ENCODE data around the gene NXPH4.

NXPH4 gene

GRCh38 chr12:57227315-57228115, 10.9 kb downstream of the NXPH4 start:
- DNase-seq (ENCODE audit: low spot score in 2 of 2) (no peak), ATAC-seq (replicated peaks; ENCODE audit: extremely low read depth, poor library complexity, severe bottlenecking) (no peak)
- Mint-ChIP-seq H3K27ac (ENCODE audit: low read depth) (no peak overlapping the region), H3K27me3 (peaks cover 54% of the 10 kb centered on the region), H3K4me1 (peaks cover 51% of the 10 kb centered on the region), H3K4me3 (no peak overlapping the region), H3K36me3 (ENCODE audit: insufficient read depth) (peaks cover 24% of the 10 kb centered on the region), H3K9me3 (no peaks in the 10 kb centered on the region)

DNA sequence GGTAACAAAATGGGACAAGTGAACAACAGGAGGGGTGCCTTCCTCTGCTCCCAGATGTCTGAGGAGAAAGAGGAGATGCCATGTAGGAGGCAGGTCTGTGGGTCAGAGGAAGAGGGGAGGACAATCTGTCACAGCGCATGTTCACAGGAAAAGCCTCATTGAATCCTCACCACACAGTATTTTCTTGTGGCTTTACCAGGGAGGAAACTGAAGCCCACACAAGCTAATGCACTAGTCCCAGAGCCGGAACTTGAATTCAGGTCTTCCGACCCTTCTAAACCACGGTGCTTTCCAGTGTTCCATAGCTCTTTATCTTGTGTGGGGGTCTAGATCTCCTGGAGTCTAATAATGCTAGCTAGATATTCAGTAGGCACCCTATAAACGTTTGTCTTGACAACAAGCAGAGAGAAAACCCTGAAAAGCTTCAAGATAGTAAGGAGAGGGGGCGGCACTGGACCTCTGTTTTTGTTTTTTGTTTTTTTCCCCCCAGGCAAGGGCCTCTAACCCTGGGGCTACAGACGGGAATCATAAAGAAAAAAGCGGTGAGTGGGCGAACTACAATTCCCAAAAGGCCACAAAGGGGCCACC, 12.5 kb downstream of the NXPH4 start:
- Mint-ChIP-seq H3K4me3 (peak overlapping the region; percentile 95), H3K27ac (ENCODE audit: low read depth) (peak overlapping the region; percentile 86), H3K27me3 (peaks cover 38% of the 10 kb centered on the region), H3K36me3 (ENCODE audit: insufficient read depth) (peaks cover 16% of the 10 kb centered on the region), H3K9me3 (no peaks in the 10 kb centered on the region), H3K4me1 (peaks cover 35% of the 10 kb centered on the region)
- DNase-seq (ENCODE audit: low spot score in 2 of 2) (no peak), ATAC-seq (replicated peaks; ENCODE audit: extremely low read depth, poor library complexity, severe bottlenecking) (peak; percentile 34)

- Mint-ChIP-seq H3K9me3 (no peaks in the 10 kb centered on the region), H3K4me1 (peaks cover 35% of the 10 kb centered on the region), H3K27me3 (peaks cover 32% of the 10 kb centered on the region), H3K4me3 (peak within 1 kb of the TSS; percentile 95), H3K36me3 (ENCODE audit: insufficient read depth) (peaks cover 16% of the 10 kb centered on the region), H3K27ac (ENCODE audit: low read depth) (peak within 1 kb of the TSS; percentile 86)
- peak; percentile 63 for ATAC-seq (replicated peaks; ENCODE audit: extremely low read depth, poor library complexity, severe bottlenecking)
- DNase-seq (ENCODE audit: low spot score in 2 of 2), result peak; percentile 74 to 78
These were observed 13.2 kb downstream of the NXPH4 start, which contains the start of gene SHMT2 for GRCh38 chr12:57229634-57230380. Gene SHMT2, plus strand, starts transcription at chr12:57229711. Its CDS starts 68 bp downstream, at chr12:57229779.

DNA sequence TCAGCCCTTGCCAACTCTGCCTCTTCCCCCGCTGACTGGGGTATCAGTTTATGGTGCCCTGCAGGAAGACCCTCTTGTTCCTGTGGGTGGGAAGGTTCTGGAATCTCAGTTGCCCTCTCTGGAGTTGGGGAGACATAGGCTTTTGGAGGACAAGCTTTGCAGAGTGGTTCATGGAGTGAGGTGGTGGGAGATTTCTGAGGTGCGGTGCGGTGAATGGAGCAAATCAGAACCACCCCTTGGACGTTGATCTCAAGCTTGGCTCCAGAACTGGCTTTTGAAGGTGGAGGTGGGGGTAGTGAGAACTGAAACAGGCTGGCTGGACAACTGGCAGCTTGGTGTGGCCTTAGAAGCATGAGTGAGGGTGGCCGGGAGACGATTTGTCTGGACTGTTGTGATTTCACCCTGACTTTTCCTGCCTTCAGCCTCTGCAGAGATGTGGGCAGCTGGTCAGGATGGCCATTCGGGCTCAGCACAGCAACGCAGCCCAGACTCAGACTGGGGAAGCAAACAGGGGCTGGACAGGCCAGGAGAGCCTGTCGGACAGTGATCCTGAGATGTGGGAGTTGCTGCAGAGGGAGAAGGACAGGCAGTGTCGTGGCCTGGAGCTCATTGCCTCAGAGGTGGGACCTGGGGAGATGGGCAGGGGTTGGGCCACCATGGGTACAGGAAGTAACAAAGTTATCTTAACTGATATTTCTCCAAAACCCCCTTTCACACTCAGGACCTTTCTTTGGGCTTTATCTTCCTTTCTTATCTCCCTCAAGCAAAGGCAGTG, 14.0 kb downstream of the NXPH4 start:
- peak overlapping the region; percentile 86 for H3K27ac Mint-ChIP-seq (ENCODE audit: low read depth)
- ATAC-seq (replicated peaks; ENCODE audit: extremely low read depth, poor library complexity, severe bottlenecking) (no peak), DNase-seq (ENCODE audit: low spot score in 2 of 2) (no peak)
- H3K27me3 Mint-ChIP-seq, result peaks cover 27% of the 10 kb centered on the region
- peaks cover 35% of the 10 kb centered on the region for H3K4me1 Mint-ChIP-seq
- H3K36me3 Mint-ChIP-seq (ENCODE audit: insufficient read depth), result peaks cover 16% of the 10 kb centered on the region
- H3K9me3 Mint-ChIP-seq, result no peaks in the 10 kb centered on the region
- H3K4me3 Mint-ChIP-seq, result peak overlapping the region; percentile 95

DNA sequence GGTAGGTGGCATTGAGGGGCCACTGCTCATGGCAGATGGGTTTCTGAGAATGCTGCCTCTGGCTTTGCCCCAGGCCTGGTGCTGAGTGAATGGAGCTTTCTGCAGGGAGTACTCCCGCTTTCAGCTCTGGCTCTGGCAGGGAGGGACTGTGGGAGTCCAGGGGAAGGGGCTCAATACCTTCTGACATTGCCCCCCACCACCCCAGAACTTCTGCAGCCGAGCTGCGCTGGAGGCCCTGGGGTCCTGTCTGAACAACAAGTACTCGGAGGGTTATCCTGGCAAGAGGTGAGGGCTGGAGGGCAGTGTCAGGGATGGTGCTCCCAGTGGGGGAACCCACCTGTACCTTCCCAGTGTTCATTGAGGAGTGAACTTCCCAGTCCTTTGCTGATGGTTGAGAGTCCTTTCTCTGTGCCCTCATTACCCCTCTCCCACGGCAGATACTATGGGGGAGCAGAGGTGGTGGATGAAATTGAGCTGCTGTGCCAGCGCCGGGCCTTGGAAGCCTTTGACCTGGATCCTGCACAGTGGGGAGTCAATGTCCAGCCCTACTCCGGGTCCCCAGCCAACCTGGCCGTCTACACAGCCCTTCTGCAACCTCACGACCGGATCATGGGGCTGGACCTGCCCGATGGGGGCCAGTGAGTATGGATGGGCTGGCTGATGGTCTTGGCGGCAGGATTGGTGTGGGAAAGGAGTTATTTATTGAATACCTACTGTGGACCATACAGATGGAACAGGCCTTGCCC, 14.9 kb downstream of the NXPH4 start:
- no peaks in the 10 kb centered on the region for H3K9me3 Mint-ChIP-seq
- H3K36me3 Mint-ChIP-seq (ENCODE audit: insufficient read depth), result peaks cover 18% of the 10 kb centered on the region
- H3K4me3 Mint-ChIP-seq, result peak overlapping the region; percentile 95
- ATAC-seq (replicated peaks; ENCODE audit: extremely low read depth, poor library complexity, severe bottlenecking) (no peak), DNase-seq (ENCODE audit: low spot score in 2 of 2) (no peak)
- H3K27ac Mint-ChIP-seq (ENCODE audit: low read depth), result no peak overlapping the region
- peaks cover 27% of the 10 kb centered on the region for H3K27me3 Mint-ChIP-seq
- H3K4me1 Mint-ChIP-seq, result peaks cover 32% of the 10 kb centered on the region

GRCh38 chr12:57232156-57232756, 15.7 kb downstream of the NXPH4 start:
- Mint-ChIP-seq H3K9me3 (no peaks in the 10 kb centered on the region), H3K27me3 (peaks cover 27% of the 10 kb centered on the region), H3K4me1 (peaks cover 37% of the 10 kb centered on the region), H3K27ac (ENCODE audit: low read depth) (no peak overlapping the region), H3K36me3 (ENCODE audit: insufficient read depth) (peaks cover 20% of the 10 kb centered on the region), H3K4me3 (no peak overlapping the region)
- DNase-seq (ENCODE audit: low spot score in 2 of 2) (no peak), ATAC-seq (replicated peaks; ENCODE audit: extremely low read depth, poor library complexity, severe bottlenecking) (no peak)

DNA sequence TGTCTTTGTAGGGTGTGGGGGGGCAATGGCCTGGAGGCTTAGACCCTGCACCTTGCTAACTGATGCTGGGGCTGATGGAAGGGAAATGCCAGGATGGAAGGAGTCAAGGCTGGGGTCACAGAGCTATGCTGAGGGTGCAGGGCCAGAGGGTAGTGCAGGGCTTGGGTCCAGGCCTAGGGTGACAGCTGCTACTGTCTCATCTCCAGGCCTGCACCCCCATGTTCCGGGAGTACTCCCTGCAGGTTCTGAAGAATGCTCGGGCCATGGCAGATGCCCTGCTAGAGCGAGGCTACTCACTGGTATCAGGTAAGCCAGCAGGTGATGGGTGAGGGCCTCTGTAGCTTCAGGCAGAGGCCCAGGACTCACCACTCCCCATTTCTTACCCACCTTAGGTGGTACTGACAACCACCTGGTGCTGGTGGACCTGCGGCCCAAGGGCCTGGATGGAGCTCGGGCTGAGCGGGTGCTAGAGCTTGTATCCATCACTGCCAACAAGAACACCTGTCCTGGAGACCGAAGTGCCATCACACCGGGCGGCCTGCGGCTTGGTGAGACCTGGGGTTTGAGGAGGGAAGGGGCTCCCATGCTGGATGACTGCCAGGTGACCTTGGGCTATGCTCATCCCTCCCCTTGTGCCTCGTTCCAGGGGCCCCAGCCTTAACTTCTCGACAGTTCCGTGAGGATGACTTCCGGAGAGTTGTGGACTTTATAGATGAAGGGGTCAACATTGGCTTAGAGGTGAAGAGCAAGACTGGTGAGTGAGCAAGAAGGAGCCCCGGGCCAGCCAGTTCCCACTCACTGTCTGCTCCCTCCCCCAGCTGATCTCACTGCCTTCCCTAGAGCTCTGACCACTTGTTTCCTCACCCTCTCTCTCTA, 17.0 kb downstream of the NXPH4 start:
- no peak for DNase-seq (ENCODE audit: low spot score in 2 of 2)
- Mint-ChIP-seq H3K36me3 (ENCODE audit: insufficient read depth) (peaks cover 21% of the 10 kb centered on the region), H3K9me3 (no peaks in the 10 kb centered on the region), H3K27me3 (peaks cover 32% of the 10 kb centered on the region), H3K4me3 (no peak overlapping the region), H3K27ac (ENCODE audit: low read depth) (no peak overlapping the region), H3K4me1 (peaks cover 49% of the 10 kb centered on the region)
- no peak for ATAC-seq (replicated peaks; ENCODE audit: extremely low read depth, poor library complexity, severe bottlenecking)

DNA sequence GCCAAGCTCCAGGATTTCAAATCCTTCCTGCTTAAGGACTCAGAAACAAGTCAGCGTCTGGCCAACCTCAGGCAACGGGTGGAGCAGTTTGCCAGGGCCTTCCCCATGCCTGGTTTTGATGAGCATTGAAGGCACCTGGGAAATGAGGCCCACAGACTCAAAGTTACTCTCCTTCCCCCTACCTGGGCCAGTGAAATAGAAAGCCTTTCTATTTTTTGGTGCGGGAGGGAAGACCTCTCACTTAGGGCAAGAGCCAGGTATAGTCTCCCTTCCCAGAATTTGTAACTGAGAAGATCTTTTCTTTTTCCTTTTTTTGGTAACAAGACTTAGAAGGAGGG, 17.6 kb downstream of the NXPH4 start:
- ATAC-seq (replicated peaks; ENCODE audit: extremely low read depth, poor library complexity, severe bottlenecking), result no peak
- Mint-ChIP-seq H3K27me3 (peaks cover 38% of the 10 kb centered on the region), H3K36me3 (ENCODE audit: insufficient read depth) (peaks cover 21% of the 10 kb centered on the region), H3K4me1 (peaks cover 49% of the 10 kb centered on the region), H3K27ac (ENCODE audit: low read depth) (no peak overlapping the region), H3K4me3 (no peak overlapping the region), H3K9me3 (no peaks in the 10 kb centered on the region)
- DNase-seq (ENCODE audit: low spot score in 2 of 2), result no peak

DNA sequence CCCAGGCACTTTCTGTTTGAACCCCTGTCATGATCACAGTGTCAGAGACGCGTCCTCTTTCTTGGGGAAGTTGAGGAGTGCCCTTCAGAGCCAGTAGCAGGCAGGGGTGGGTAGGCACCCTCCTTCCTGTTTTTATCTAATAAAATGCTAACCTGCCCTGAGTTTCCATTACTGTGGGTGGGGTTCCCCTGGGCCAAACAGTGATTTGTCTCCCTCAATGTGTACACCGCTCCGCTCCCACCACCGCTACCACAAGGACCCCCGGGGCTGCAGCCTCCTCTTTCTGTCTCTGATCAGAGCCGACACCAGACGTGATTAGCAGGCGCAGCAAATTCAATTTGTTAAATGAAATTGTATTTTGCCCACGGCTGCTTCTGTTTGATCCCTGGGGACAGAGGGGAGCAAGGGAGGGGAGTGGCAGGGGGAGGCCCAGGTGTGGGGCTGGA, 18.0 kb downstream of the NXPH4 start:
- no peak overlapping the region for H3K4me3 Mint-ChIP-seq
- H3K4me1 Mint-ChIP-seq, result peaks cover 49% of the 10 kb centered on the region
- no peak for DNase-seq (ENCODE audit: low spot score in 2 of 2)
- H3K36me3 Mint-ChIP-seq (ENCODE audit: insufficient read depth), result peaks cover 22% of the 10 kb centered on the region
- no peak overlapping the region for H3K27ac Mint-ChIP-seq (ENCODE audit: low read depth)
- ATAC-seq (replicated peaks; ENCODE audit: extremely low read depth, poor library complexity, severe bottlenecking), result no peak
- peaks cover 40% of the 10 kb centered on the region for H3K27me3 Mint-ChIP-seq
- H3K9me3 Mint-ChIP-seq, result no peaks in the 10 kb centered on the region

DNA sequence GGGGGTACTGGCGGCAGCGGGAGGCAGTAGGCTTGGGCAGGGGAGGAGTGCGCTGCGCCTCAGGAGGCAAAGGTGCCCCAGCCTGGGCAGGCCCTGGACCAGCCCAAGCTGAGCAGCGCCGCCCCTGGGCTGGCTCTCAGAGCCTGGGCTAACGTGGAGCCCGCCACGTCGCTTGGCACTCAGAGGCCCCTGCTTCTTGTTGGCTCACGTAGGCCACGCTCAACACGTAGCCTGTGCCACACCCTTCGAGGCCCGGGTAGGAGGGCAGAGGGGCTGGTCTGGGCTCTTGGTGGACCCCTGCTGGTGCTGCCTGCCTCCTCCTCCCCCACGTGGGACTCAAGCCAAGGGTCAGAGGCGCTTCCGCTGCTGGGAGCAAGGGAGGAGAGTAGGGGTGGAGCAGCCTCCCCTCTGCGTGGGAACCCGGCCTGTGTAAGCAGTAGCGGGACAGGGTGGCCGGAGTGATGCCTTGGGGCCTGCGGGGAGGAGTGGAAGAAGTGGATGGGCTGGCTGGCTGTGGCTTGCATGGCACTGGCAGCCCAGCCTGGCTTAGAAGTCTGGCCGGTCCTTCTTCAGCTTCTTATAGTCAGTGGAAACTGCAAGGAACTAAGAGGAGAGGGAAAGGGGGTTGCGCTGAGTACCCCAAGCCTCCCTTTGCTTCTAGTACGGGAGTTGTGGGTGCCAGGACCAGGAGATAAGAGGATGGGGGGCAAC, 18.6 kb downstream of the NXPH4 start:
- Mint-ChIP-seq H3K4me3 (no peak overlapping the region), H3K27me3 (peaks cover 44% of the 10 kb centered on the region), H3K36me3 (ENCODE audit: insufficient read depth) (peaks cover 21% of the 10 kb centered on the region), H3K9me3 (no peaks in the 10 kb centered on the region), H3K4me1 (peaks cover 49% of the 10 kb centered on the region), H3K27ac (ENCODE audit: low read depth) (no peak overlapping the region)
- ATAC-seq (replicated peaks; ENCODE audit: extremely low read depth, poor library complexity, severe bottlenecking), result no peak
- DNase-seq (ENCODE audit: low spot score in 2 of 2), result no peak
